EH (cell line): ENCODE measurements around the gene BTNL2.
"Not testable (repeated sequence)": the region's sequence is repeated elsewhere in the genome, so short reads cannot be mapped to it uniquely, and the experiment has no call there.

Experiments used
- DNase-seq: peaks from one replicate; pipeline ENCODE4 v3.0.0-alpha.2; 2015; ENCODE audit warnings: low read depth

Gene BTNL2

DNA sequence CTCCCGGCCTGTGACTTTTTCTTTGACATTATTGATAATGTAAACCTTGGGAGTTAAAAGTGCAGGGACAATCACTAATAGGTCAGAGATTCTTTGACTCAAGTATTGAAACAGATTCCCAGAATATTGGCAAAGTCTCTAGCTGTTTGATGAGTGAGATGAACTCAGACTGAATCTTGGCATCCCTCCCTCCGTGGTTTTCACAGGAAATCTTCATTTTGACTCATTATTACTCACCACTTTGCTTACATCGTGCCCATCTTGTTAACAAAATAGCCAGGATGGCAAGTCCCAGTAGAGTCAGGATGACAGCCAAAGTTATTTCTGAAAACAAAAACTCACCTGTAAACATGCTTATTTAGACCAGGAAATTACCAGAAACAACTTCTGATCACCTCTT, 37.3 kb downstream of the BTNL2 start:
- DNase-seq: peak; percentile 78

GRCh38 chr6:32367644-32368043, 39.3 kb downstream of the BTNL2 start:
- no peak for DNase-seq

DNA sequence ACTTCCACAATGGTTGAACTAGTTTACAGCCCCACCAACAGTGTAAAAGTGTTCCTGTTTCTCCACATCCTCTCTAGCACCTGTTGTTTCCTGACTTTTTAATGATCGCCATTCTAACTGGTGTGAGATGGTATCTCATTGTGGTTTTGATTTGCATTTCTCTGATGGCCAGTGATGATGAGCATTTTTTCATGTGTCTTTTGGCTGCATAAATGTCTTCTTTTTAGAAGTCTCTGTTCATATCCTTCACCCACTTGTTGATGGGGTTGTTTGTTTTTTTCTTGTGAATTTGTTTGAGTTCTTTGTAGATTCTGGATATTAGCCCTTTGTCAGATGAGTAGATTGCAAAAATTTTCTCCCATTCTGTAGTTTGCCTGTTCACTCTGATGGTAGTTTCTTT, 47.8 kb downstream of the BTNL2 start:
- not testable (repeated sequence) for DNase-seq

DNA sequence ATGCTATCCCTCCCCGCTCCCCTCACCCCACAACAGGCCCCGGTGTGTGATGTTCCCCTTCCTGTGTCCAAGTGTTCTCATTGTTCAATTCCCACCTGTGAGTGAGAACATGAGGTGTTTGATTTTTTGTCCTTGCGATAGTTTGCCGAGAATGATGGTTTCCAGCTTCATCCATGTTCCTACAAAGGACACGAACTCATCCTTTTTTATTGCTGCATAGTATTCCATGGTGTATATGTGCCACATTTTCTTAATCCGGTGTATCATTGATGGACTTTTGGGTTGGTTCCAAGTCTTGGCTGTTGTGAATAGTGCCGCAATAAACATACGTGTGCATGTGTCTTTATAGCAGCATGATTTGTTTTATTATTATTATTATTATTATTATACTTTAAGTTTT, 48.4 kb downstream of the BTNL2 start:
- not testable (repeated sequence) for DNase-seq

DNA sequence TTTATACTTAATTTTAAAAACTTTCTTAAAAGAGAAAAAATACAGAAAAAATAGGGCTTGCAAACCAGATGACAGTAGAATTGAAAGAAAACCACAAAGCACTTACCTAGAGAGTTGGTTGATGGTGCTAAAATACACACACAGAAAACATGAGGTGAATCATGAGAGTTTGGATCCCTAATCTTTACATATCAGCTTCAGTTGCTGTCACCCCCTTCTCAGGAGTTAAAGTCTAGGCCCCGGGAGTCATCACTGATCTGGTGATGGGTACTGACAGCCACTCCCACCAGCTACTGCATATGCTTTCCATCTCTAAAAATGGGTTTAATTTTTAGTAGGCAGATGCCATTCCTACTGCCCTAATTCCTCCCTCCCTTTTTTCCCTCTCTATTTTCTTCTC, 52.0 kb downstream of the BTNL2 start:
- no peak for DNase-seq

- DNase-seq: no peak
These were observed 53.6 kb downstream of the BTNL2 start for GRCh38 chr6:32353348-32353747.
